CD4-positive, alpha-beta memory T cell (primary cell): ENCODE measurements around the gene TENT5C. TPM values are rescaled to one million over a fixed set of nuclear protein-coding genes. Genes with fewer than 3 reads are reported as not detected.
A peak's percentile ranks its signal among the peaks of the same experiment; 100 is the strongest.

ENCODE experiments used
- CTCF ChIA-PET: fragments of 350-600 bp; sonication (Branson Sonifier 250); formaldehyde crosslinking; loops from one replicate; lab custom pipeline; 2021; ENCODE audit warnings: inconsistent platforms; ENCODE audit not compliant: partially characterized antibody; lab: Charles Lee
- POLR2A ChIA-PET: fragments of 350-600 bp; sonication (Branson Sonifier 250); formaldehyde crosslinking; loops from one replicate; lab custom pipeline; 2021; ENCODE audit not compliant: partially characterized antibody; lab: Charles Lee
- DNase-seq, 5 donors: peaks; one replicate each; pipeline versions ENCODE4 v3.0.0 to v3.0.0-alpha.2; 2020 to 2022; ENCODE audit warnings: mixed read lengths in 1 of 5
- H3K27ac ChIP-seq: one replicate; pipeline ENCODE4 v1.7.0; 2013; ENCODE audit warnings: low read depth, low read length
- H3K27me3 ChIP-seq: 2 replicates; pipeline ENCODE4 v1.7.0; 2013; ENCODE audit warnings: mild to moderate bottlenecking, low read length, moderate library complexity; ENCODE audit not compliant: insufficient read depth
- H3K36me3 ChIP-seq: 2 replicates; pipeline ENCODE4 v1.7.0; 2013; ENCODE audit warnings: mild to moderate bottlenecking, low read length, moderate library complexity; ENCODE audit not compliant: insufficient read depth
- H3K4me1 ChIP-seq: 2 replicates; pipeline ENCODE4 v1.7.0; 2013; ENCODE audit warnings: mild to moderate bottlenecking, low read length, moderate library complexity; ENCODE audit not compliant: insufficient read depth
- H3K4me3 ChIP-seq, 2 donors: one replicate each; pipeline ENCODE4 v1.7.0; 2013; ENCODE audit warnings: low read length in 2 of 2, mild to moderate bottlenecking in 1 of 2
- H3K9me3 ChIP-seq, 2 donors: one replicate each; pipeline ENCODE4 v1.7.0; 2013; ENCODE audit warnings: low read length in 2 of 2, control low read depth in 1 of 2; ENCODE audit not compliant: control insufficient read depth in 1 of 2
- H3K27ac Mint-ChIP-seq, 7 donors: one replicate each; pipeline ENCODE4 v1.8.0; 2020 to 2021; ENCODE audit warnings: mixed read lengths in 7 of 7, mild to moderate bottlenecking in 6 of 7, inconsistent platforms in 3 of 7, moderate library complexity in 3 of 7
- H3K27me3 Mint-ChIP-seq, 2 donors: one replicate each; pipeline ENCODE4 v1.8.0; 2020 to 2021; ENCODE audit warnings: mixed read lengths in 2 of 2
- H3K36me3 Mint-ChIP-seq, 2 donors: one replicate each; pipeline ENCODE4 v1.8.0; 2020 to 2021; ENCODE audit warnings: mixed read lengths in 2 of 2, inconsistent platforms in 1 of 2, mild to moderate bottlenecking in 1 of 2
- H3K4me1 Mint-ChIP-seq, 4 donors: one replicate each; pipeline ENCODE4 v1.8.0; 2020 to 2021; ENCODE audit warnings: mixed read lengths in 4 of 4, mild to moderate bottlenecking in 1 of 4
- H3K4me3 Mint-ChIP-seq, 8 donors: one replicate each; pipeline ENCODE4 v1.8.0; 2020 to 2021; ENCODE audit warnings: mixed read lengths in 8 of 8, mild to moderate bottlenecking in 7 of 8, moderate library complexity in 6 of 8, inconsistent platforms in 3 of 8
- H3K9me3 Mint-ChIP-seq, 8 donors: one replicate each; pipeline ENCODE4 v1.8.0; 2020 to 2021; ENCODE audit warnings: mixed read lengths in 8 of 8, mild to moderate bottlenecking in 5 of 8, inconsistent platforms in 3 of 8, moderate library complexity in 1 of 8
- intact Hi-C: fragments of 100-400 bp; cut with micrococcal nuclease; formaldehyde crosslinking; loops from one replicate; pipeline ENCODE4 v1.15.1; 2023
- polyA plus RNA-seq, 2 donors: library from polyadenylated mRNA; unstranded; fragments of 300-500 nt; fragmentation: Illumina TruSeq; gene quantifications; one replicate each; pipeline ENCODE4 v1.2.3, GENCODE V29; 2021
- total RNA-seq, 2 experiments: library from RNA; stranded (reverse); gene quantifications; one replicate each; pipeline ENCODE4 v1.2.3, GENCODE V29; 2021

The TENT5C gene
- total and polyA plus RNA-seq, 4 experiments from 2014 or later, result 5.3 to 43.0 (median 14.4) TPM

DNA sequence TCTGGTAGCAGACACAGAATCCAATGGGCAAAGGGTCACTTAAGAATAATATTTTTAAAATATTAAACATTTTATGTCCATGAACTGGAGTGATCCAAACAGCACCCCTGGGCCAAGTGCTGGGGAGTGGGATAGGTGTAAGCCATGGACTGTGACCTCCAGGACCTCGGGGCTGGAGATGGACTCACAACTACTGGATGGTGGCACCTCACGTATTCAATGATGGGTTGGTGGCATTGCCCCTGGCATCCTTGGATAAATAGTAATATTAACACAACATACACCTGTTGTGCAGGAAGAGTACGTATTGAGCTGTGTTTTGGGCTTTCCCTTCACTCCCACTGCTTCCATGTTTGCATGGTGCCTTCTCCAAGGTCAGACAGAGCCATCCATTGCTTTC lies 39.3 kb upstream of the TENT5C start:
- peaks cover 4% of the 10 kb centered on the region for H3K4me1 ChIP-seq
- H3K9me3 ChIP-seq, result no peaks in the 10 kb centered on the region
- H3K27ac Mint-ChIP-seq, result no peak overlapping the region
- ChIA-PET CTCF (interaction anchor here (2.2 kb wide), 1 partner anchor 31 kb away, joined by 8 read pairs; no protein-coding TSS in a partner anchor), POLR2A (no interaction called here)
- H3K36me3 Mint-ChIP-seq, result no peaks in the 10 kb centered on the region
- intact Hi-C loops, result no loop called here
- no peaks in the 10 kb centered on the region for H3K27me3 ChIP-seq
- DNase-seq, result no peak
- H3K36me3 ChIP-seq, result no peaks in the 10 kb centered on the region
- H3K9me3 Mint-ChIP-seq, result no peaks in the 10 kb centered on the region
- H3K4me3 Mint-ChIP-seq, result no peak overlapping the region
- H3K27me3 Mint-ChIP-seq, result no peaks in the 10 kb centered on the region
- peaks cover 4 to 11% (median 5%) of the 10 kb centered on the region in 4 donors for H3K4me1 Mint-ChIP-seq
- H3K27ac ChIP-seq, result no peak overlapping the region
- H3K4me3 ChIP-seq, result no peak overlapping the region

DNA sequence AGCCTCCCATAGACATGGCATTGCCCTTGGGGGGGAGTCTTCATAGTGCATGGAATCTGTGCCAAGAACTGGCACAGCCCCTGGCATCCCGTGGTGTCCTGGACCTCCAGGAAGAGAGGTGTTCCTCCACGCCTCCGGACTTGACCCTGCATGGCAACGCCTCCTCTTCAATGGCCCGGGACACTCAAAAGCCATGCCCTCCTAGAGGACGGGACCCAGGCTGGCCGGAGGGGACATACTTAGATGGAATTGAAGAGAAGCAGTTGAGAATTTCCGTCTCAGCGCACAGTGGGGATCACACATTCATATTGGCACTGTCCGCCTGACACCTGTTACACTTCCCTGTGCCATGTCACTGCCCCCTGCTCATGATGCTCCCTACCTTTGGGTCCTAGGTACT lies 38.4 kb upstream of the TENT5C start:
- DNase-seq, result no peak
- Mint-ChIP-seq H3K9me3 (no peaks in the 10 kb centered on the region), H3K36me3 (no peaks in the 10 kb centered on the region), H3K4me3 (no peak overlapping the region), H3K27me3 (no peaks in the 10 kb centered on the region), H3K4me1 (peaks cover 8 to 17% (median 13%) of the 10 kb centered on the region in 4 donors), H3K27ac (no peak overlapping the region)
- Histone ChIP-seq H3K4me3 (no peak overlapping the region), H3K36me3 (no peaks in the 10 kb centered on the region), H3K4me1 (peaks cover 11% of the 10 kb centered on the region), H3K9me3 (no peaks in the 10 kb centered on the region), H3K27ac (no peak overlapping the region), H3K27me3 (no peaks in the 10 kb centered on the region)
- intact Hi-C loops, result no loop called here
- ChIA-PET POLR2A (no interaction called here), CTCF (interaction anchor here (1.6 kb wide), 1 partner anchor 191 kb away, joined by 4 read pairs; no protein-coding TSS in a partner anchor)

DNA sequence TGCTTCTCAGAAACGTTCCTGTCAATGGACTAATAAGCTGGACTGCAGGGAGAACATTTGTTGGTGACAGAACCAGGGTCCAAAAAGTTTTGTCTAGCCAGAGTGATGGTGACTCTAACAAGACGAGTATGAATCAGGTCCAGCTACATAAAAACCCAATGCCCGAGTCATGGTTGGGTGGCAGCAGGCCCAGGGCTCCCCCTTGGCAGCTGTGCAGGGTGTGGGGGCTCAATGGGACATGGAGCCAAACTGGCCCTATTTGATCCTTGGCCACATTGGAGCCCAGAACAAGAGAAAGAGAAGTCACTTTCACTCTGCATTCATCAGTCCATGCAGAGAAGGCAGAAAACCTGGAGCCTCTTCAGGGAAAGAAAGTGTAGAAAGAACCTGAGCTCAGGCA lies 37.9 kb upstream of the TENT5C start:
- ChIA-PET CTCF (interaction anchor here (0.7 to 1.6 kb wide), 5 partner anchors 32 to 190 kb away, joined by 3 to 4 read pairs (median 3); no protein-coding TSS in a partner anchor), POLR2A (interaction anchor here (0.6 kb wide), 1 partner anchor 217 kb away, joined by 3 read pairs; no protein-coding TSS in a partner anchor)
- Histone ChIP-seq H3K9me3 (no peaks in the 10 kb centered on the region), H3K4me3 (no peak overlapping the region), H3K27me3 (no peaks in the 10 kb centered on the region), H3K27ac (no peak overlapping the region), H3K36me3 (no peaks in the 10 kb centered on the region), H3K4me1 (peaks cover 16% of the 10 kb centered on the region)
- Mint-ChIP-seq H3K4me3 (no peak overlapping the region), H3K27me3 (no peaks in the 10 kb centered on the region), H3K9me3 (no peaks in the 10 kb centered on the region), H3K4me1 (peaks cover 13 to 22% (median 18%) of the 10 kb centered on the region in 4 donors), H3K36me3 (no peaks in the 10 kb centered on the region), H3K27ac (no peak overlapping the region)
- intact Hi-C loops, result no loop called here
- no peak for DNase-seq

DNA sequence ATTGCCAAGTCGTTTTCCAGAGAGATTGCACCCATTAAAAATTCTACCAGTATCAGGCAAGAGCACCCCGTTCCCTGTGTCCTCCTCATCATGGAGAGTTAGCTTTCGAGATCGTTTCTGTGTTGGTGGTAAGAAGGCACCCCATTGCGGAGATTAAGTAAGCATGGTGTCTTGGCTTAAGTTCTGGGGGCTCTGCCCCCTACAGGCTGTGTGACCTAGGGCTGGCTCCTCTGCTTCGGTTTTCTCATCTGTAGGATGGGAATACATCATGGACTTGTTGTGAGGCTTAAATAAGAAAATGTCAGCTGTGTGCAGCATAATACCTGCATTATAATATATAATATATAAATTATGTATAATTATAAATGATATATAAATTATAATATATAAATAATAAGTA lies 36.8 kb upstream of the TENT5C start:
- Mint-ChIP-seq H3K27ac (no peak overlapping the region), H3K27me3 (no peaks in the 10 kb centered on the region), H3K36me3 (no peaks in the 10 kb centered on the region), H3K9me3 (no peaks in the 10 kb centered on the region), H3K4me3 (no peak overlapping the region), H3K4me1 (peaks cover 13 to 32% (median 22%) of the 10 kb centered on the region in 4 donors)
- H3K36me3 ChIP-seq, result no peaks in the 10 kb centered on the region
- no peaks in the 10 kb centered on the region for H3K9me3 ChIP-seq
- ChIA-PET POLR2A (interaction anchor here (0.6 to 1.0 kb wide), 2 partner anchors 38 to 177 kb away, joined by 3 to 6 read pairs; no protein-coding TSS in a partner anchor), CTCF (interaction anchor here (0.9 to 1.6 kb wide), 4 partner anchors 33 to 189 kb away, joined by 3 to 4 read pairs (median 4); no protein-coding TSS in a partner anchor)
- H3K27me3 ChIP-seq, result no peaks in the 10 kb centered on the region
- peaks cover 26% of the 10 kb centered on the region for H3K4me1 ChIP-seq
- no peak overlapping the region for H3K27ac ChIP-seq
- DNase-seq, result no peak
- intact Hi-C loops, result no loop called here
- no peak overlapping the region for H3K4me3 ChIP-seq

DNA sequence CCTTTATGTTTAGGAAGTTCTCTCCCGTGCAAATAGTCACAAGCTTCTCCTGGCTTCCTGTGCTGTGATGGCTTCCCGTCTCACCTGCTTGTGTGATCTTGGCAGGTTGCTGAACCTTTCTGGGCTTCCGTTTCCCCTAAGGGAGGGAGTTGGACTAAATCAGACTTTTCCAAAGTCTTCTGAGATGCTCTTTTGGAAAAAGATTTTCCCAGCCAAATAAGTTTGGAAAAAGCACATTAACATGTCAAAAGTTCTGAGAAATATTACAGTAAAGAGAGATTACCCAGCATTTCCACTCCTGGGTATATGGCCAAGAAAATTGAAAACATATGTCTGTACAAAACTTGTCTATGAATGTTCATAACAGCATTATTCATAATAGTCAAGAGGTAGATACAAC lies 36.0 kb upstream of the TENT5C start:
- no peaks in the 10 kb centered on the region for H3K27me3 Mint-ChIP-seq
- H3K4me3 Mint-ChIP-seq, result no peak overlapping the region
- no peaks in the 10 kb centered on the region for H3K36me3 Mint-ChIP-seq
- POLR2A ChIA-PET, result interaction anchor here (1.1 kb wide), 1 partner anchor 36 kb away, joined by 3 read pairs; the partner anchor contains the start of gene TENT5C
- CTCF ChIA-PET, result interaction anchor here (1.2 kb wide), 1 partner anchor 21 kb away, joined by 3 read pairs; no protein-coding TSS in a partner anchor
- peak overlapping the region in 2 of 7 donors; percentile 24 to 57 for H3K27ac Mint-ChIP-seq
- Histone ChIP-seq H3K27ac (no peak overlapping the region), H3K4me3 (no peak overlapping the region), H3K27me3 (no peaks in the 10 kb centered on the region), H3K36me3 (no peaks in the 10 kb centered on the region), H3K9me3 (no peaks in the 10 kb centered on the region), H3K4me1 (peaks cover 26% of the 10 kb centered on the region)
- intact Hi-C loops, result no loop called here
- H3K9me3 Mint-ChIP-seq, result no peaks in the 10 kb centered on the region
- peaks cover 13 to 36% (median 22%) of the 10 kb centered on the region in 4 donors for H3K4me1 Mint-ChIP-seq
- no peak for DNase-seq

DNA sequence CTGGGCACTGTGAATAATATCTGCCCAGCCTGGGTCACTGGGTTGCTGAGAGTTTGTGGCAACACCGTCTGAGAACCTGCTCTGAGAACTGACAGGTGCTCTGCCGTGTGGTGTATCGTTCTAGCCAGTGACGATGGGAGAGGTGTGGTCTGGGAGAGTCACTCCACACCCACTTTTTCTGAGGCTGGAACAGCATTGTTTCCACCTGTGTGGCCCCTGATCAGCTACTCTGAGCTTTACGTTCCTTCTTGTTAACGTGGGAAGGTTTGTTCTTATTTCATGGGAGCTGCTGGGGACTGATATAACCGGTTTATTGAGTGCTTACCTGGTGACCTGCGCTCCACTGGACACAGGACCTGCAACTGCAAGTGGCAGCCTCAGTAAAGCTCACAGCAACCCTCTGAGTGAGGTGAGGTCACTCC lies 34.8 kb upstream of the TENT5C start:
- POLR2A ChIA-PET, result interaction anchor here (0.7 to 1.1 kb wide), 2 partner anchors 35 to 36 kb away, joined by 3 read pairs; partner anchors contain the start of gene TENT5C
- no peak overlapping the region for H3K27ac Mint-ChIP-seq

DNA sequence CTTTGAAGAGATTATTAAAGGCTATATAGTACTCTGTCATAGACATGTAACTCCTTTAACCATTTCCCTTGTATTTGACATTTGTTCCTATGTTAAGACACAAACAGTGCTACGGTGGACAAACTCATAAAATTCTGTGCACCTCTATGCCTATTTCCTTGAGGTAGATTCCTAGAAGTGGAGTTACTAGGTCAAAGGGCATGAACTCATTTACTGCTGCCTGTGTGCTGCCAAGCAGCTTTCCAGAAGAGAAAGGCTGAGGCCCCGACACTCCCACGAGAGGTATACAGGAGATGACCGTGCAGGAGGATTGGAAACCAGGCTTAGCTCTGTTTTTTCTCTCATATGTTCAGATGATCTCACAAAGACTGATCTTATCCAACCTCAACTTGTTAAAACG lies 34.4 kb upstream of the TENT5C start:
- Mint-ChIP-seq H3K4me1 (peaks cover 13 to 36% (median 22%) of the 10 kb centered on the region in 4 donors), H3K4me3 (peak overlapping the region in 3 of 8 donors; percentile 55 to 60 (median 57)), H3K36me3 (no peaks in the 10 kb centered on the region), H3K27ac (peak overlapping the region in 4 of 7 donors; percentile 20 to 50 (median 41)), H3K27me3 (no peaks in the 10 kb centered on the region), H3K9me3 (no peaks in the 10 kb centered on the region)
- no peak overlapping the region for H3K27ac ChIP-seq
- no peak overlapping the region for H3K4me3 ChIP-seq
- POLR2A ChIA-PET, result interaction anchor here (0.7 kb wide), 1 partner anchor 36 kb away, joined by 3 read pairs; no protein-coding TSS in a partner anchor
- H3K9me3 ChIP-seq, result no peaks in the 10 kb centered on the region
- CTCF ChIA-PET, result interaction anchor here (1.5 to 3.5 kb wide), 2 partner anchors 36 to 103 kb away, joined by 3 to 15 read pairs; no protein-coding TSS in a partner anchor
- no peak for DNase-seq
- H3K36me3 ChIP-seq, result no peaks in the 10 kb centered on the region
- H3K27me3 ChIP-seq, result no peaks in the 10 kb centered on the region
- intact Hi-C loops, result no loop called here
- H3K4me1 ChIP-seq, result peaks cover 26% of the 10 kb centered on the region

More for the DNA sequence above, 34.8 kb upstream of the TENT5C start:
- no peaks in the 10 kb centered on the region for H3K9me3 ChIP-seq
- H3K36me3 Mint-ChIP-seq, result no peaks in the 10 kb centered on the region
- no peaks in the 10 kb centered on the region for H3K27me3 ChIP-seq
- intact Hi-C loops, result no loop called here
- no peaks in the 10 kb centered on the region for H3K36me3 ChIP-seq
- no peaks in the 10 kb centered on the region for H3K27me3 Mint-ChIP-seq
- no peaks in the 10 kb centered on the region for H3K9me3 Mint-ChIP-seq
- no peak for DNase-seq
- CTCF ChIA-PET, result interaction anchor here (1.2 to 3.5 kb wide), 3 partner anchors 22 to 103 kb away, joined by 3 to 15 read pairs (median 3); no protein-coding TSS in a partner anchor
- H3K27ac ChIP-seq, result no peak overlapping the region
- peaks cover 13 to 36% (median 22%) of the 10 kb centered on the region in 4 donors for H3K4me1 Mint-ChIP-seq
- H3K4me3 ChIP-seq, result no peak overlapping the region
- H3K4me1 ChIP-seq, result peaks cover 26% of the 10 kb centered on the region
- no peak overlapping the region for H3K4me3 Mint-ChIP-seq
